ENCODE results near the gene ORM1. TPM values are rescaled to one million over a fixed set of nuclear protein-coding genes. Genes with fewer than 3 reads are reported as not detected.
"Not testable (repeated sequence)": the region's sequence is repeated elsewhere in the genome, so short reads cannot be mapped to it uniquely, and the experiment has no call there.

ORM1 gene
- total RNA-seq, 4 donors from 2014 or later = 59.2 TPM; not detected in 3

DNA sequence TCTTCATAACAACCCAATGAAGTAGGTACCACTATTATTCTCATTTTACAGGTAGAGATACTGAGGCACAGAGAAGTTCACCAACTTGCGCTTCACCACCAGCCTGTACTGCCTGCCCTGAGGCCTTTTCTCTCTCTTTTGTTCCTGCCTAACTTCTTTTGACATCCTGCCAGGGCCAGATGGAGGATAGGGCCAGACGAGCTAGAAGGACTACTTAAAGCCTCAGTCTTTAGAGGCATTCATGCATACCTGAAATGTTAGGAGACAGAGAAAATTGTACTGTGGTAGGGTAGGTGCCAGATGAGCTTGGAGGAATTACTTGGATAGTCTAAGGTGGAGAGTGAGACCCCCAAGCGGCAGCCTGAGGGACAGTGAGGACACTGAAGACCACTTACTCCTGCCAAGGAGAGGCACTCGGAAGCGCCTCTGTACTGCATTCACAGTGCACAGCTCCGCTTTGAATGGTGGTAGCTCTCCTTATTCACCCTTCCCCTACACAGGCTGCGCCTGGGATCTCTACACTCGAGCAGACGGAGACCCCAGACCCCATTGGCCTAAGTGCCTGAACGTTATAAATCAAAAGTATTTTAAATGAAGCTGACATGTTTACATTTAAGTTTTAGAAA is 6.2 kb upstream of the ORM1 start:
- Histone ChIP-seq H3K36me3 (no peaks in the 10 kb centered on the region), H3K4me1 (no peaks in the 10 kb centered on the region), H3K27ac (no peak overlapping the region), H3K27me3 (peaks cover 4% of the 10 kb centered on the region), H3K4me3 (no peak overlapping the region), H3K9me3 (no peaks in the 10 kb centered on the region)
- peak in 1 of 2 donors; percentile 49 for DNase-seq (ENCODE audit: low spot score in 2 of 2)
- 80% methylated on average over 10 of the region's 10 CpGs for WGBS
- no peak for TF ChIP-seq POLR2AphosphoS5 (IDR thresholded peaks at IDR 0.05)
- no peak for TF ChIP-seq POLR2A (IDR thresholded peaks at IDR 0.05)
- TF ChIP-seq, protein P1, sequence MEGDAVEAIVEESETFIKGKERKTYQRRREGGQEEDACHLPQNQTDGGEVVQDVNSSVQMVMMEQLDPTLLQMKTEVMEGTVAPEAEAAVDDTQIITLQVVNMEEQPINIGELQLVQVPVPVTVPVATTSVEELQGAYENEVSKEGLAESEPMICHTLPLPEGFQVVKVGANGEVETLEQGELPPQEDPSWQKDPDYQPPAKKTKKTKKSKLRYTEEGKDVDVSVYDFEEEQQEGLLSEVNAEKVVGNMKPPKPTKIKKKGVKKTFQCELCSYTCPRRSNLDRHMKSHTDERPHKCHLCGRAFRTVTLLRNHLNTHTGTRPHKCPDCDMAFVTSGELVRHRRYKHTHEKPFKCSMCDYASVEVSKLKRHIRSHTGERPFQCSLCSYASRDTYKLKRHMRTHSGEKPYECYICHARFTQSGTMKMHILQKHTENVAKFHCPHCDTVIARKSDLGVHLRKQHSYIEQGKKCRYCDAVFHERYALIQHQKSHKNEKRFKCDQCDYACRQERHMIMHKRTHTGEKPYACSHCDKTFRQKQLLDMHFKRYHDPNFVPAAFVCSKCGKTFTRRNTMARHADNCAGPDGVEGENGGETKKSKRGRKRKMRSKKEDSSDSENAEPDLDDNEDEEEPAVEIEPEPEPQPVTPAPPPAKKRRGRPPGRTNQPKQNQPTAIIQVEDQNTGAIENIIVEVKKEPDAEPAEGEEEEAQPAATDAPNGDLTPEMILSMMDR (IDR thresholded peaks at IDR 0.05) = no peak
- no peak for TF ChIP-seq EP300 (IDR thresholded peaks at IDR 0.05)

DNA sequence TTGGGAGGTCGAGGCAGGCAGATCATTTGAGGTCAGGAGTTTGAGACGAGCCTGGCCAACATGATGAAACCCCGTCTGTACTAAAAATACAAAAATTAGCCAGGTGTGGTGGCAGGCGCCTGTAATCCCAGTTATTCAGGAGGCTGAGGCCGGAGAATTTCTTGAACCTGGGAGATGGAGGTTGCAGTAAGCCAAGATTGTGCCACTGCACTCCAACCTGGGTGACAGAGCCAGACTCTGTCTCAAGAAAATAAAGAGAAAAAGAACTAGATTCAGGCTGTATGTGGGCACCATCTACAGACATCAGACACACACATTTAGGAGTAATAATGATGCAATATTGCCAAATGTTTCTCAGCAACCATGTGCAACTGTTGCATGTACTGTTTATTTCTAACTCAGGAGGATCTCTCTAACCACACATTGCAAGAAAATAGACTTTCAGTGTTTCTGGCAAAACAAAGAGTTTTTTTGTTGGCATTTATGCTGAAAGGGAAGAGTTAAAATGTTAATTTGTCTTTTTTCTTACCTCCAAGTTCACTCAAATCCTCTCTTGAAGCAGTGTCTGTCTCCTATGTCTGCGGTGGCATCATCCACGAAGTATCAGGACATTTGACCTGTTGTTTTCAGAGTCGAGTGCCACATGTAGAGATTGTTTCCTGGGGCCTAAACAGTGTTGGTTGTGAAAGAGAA is 5.1 kb upstream of the ORM1 start:
- H3K4me1 ChIP-seq = no peaks in the 10 kb centered on the region
- H3K27ac ChIP-seq = no peak overlapping the region

DNA sequence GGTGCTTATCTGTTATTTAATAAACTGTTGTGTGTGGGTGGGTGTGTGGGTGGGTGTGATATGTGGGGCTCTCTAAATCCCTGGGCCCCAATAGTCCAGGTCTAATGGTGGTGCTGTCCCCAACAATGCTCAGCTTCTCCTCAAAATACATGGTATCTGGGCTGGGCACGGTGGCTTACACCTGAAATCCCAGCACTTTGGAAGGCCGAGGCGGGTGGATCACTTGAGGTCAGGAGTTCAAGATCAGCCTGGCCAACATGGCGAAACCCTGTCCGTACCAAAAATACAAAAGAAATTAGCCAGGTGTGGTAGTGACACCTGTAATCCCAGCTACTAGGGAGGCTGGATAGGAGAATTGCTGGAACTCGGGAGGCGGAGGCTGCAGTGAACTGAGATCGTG is 4.5 kb upstream of the ORM1 start:
- Histone ChIP-seq H3K36me3 (no peaks in the 10 kb centered on the region), H3K4me3 (no peak overlapping the region), H3K9me3 (no peaks in the 10 kb centered on the region), H3K27ac (no peak overlapping the region), H3K27me3 (peaks cover 4% of the 10 kb centered on the region), H3K4me1 (no peaks in the 10 kb centered on the region)
- DNase-seq (ENCODE audit: low spot score in 2 of 2) = peak; percentile 29 to 32
- no peak for TF ChIP-seq EP300 (IDR thresholded peaks at IDR 0.05)
- TF ChIP-seq POLR2A (IDR thresholded peaks at IDR 0.05) = no peak
- TF ChIP-seq, protein P1 (IDR thresholded peaks at IDR 0.05) = no peak
- TF ChIP-seq POLR2AphosphoS5 (IDR thresholded peaks at IDR 0.05) = no peak
- 83% methylated on average over 8 of the region's 8 CpGs for WGBS

More for the DNA sequence above, 5.1 kb upstream of the ORM1 start:
- no peaks in the 10 kb centered on the region for H3K36me3 ChIP-seq
- WGBS = 89% methylated on average over 8 of the region's 8 CpGs
- TF ChIP-seq, protein P1 (IDR thresholded peaks at IDR 0.05) = no peak
- no peak for TF ChIP-seq POLR2AphosphoS5 (IDR thresholded peaks at IDR 0.05)
- no peak for TF ChIP-seq POLR2A (IDR thresholded peaks at IDR 0.05)
- no peak for TF ChIP-seq EP300 (IDR thresholded peaks at IDR 0.05)
- H3K9me3 ChIP-seq = no peaks in the 10 kb centered on the region
- H3K4me3 ChIP-seq = no peak overlapping the region
- peaks cover 4% of the 10 kb centered on the region for H3K27me3 ChIP-seq
- DNase-seq (ENCODE audit: low spot score in 2 of 2) = peak; percentile 6 to 7

DNA sequence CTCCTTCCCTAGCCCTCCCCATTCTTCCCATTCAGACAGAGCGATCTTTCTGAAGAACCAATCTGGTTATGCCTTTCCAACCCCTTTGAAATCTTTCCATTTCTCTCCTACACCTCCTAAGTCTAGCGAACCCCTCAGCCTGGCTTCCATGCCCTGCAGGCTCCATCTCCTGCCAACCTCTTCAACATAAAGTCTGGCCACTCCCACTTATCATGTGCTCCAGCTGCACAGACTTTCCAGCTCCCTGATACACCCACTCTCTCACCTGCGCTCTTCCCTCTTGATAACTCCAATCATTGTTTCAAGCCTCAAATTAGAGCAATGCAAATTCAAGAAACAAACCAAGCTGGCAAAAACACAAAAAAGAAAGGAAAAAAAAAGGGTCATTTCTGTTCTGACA is 3.8 kb upstream of the ORM1 start:
- H3K4me3 ChIP-seq = no peak overlapping the region
- peak; percentile 8 to 24 for DNase-seq (ENCODE audit: low spot score in 2 of 2)
- peaks cover 4% of the 10 kb centered on the region for H3K27me3 ChIP-seq
- H3K9me3 ChIP-seq = no peaks in the 10 kb centered on the region
- H3K36me3 ChIP-seq = no peaks in the 10 kb centered on the region
- WGBS = 52% methylated on average over 3 of the region's 3 CpGs
- no peak for TF ChIP-seq POLR2A (IDR thresholded peaks at IDR 0.05)
- no peak for TF ChIP-seq EP300 (IDR thresholded peaks at IDR 0.05)
- TF ChIP-seq POLR2AphosphoS5 (IDR thresholded peaks at IDR 0.05) = no peak
- TF ChIP-seq, protein P1 (IDR thresholded peaks at IDR 0.05) = no peak
- no peak overlapping the region for H3K27ac ChIP-seq
- no peaks in the 10 kb centered on the region for H3K4me1 ChIP-seq

DNA sequence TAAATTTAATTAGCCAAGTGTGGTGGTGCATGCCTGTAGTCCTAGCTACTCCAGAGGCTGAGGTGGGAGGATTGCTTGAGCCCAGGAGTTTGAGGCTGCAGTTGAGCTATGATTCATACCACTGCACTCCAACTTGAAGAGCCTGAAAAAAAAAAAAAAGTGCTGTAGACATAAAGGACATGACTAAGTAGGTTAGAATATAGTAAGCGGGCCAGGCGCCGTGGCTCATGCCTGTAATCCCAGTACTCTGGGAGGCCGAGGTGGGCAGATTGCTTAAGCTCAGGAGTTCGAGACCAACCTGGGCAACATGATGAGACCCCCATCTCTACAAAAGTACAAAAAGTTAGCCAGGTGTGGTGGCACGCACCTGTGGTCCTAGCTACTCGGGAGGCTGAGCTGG is 2.2 kb upstream of the ORM1 start:
- H3K27ac ChIP-seq, H3K27me3 ChIP-seq, H3K4me1 ChIP-seq, H3K9me3 ChIP-seq, H3K4me3 ChIP-seq, H3K36me3 ChIP-seq: not testable (repeated sequence)
- WGBS = 90% methylated on average over 7 of the region's 7 CpGs
- DNase-seq (ENCODE audit: low spot score in 2 of 2) = peak in 1 of 2 donors; percentile 10
